Subcutaneous adipose tissue (tissue), 4 donors: Measurements from ENCODE around the gene CSNK1A1. TPM values are rescaled to one million over a fixed set of nuclear protein-coding genes. Genes with fewer than 3 reads are reported as not detected.

Experiments used
- CTCF ChIP-seq: fragments of 450-650 bp; IDR thresholded peaks from one replicate; pipeline ENCODE4 v1.5.1; 2016; ENCODE audit warnings: low read depth, mild to moderate bottlenecking, control low read depth, antibody characterized with exemption, moderate library complexity
- total RNA-seq, 4 donors: library from RNA; depleted of rRNA; stranded (reverse); fragments of >200 nt; gene quantifications; one replicate each; pipeline ENCODE4 v1.1.0, GENCODE V29; 2016

CSNK1A1 gene
- total RNA-seq: 100 to 1,000 TPM; 149 to 210 (median 162) TPM

GRCh38 chr5:149551227-149552037 lies at the start of gene CSNK1A1:
TSS of gene CSNK1A1 (minus strand) at chr5:149551439. CDS start at chr5:149550964, 475 bp downstream.
- TF ChIP-seq CTCF: no peak

- TF ChIP-seq CTCF: no peak
These were observed 49.7 kb upstream of the CSNK1A1 start for GRCh38 chr5:149600932-149601331.

GRCh38 chr5:149599375-149599774 lies 48.1 kb upstream of the CSNK1A1 start:
- TF ChIP-seq CTCF: no peak

GRCh38 chr5:149598966-149599365 lies 47.7 kb upstream of the CSNK1A1 start:
- no peak for TF ChIP-seq CTCF

- TF ChIP-seq CTCF: no peak
These were observed 46.4 kb upstream of the CSNK1A1 start for GRCh38 chr5:149597618-149598017.

GRCh38 chr5:149596712-149597111 lies 45.5 kb upstream of the CSNK1A1 start:
- no peak for TF ChIP-seq CTCF

- no peak for TF ChIP-seq CTCF
These were observed 43.1 kb upstream of the CSNK1A1 start for GRCh38 chr5:149594206-149594895.
